MCF 10A (cell line): ENCODE measurements around the gene GPS1. TPM values are rescaled to one million over a fixed set of nuclear protein-coding genes. Genes with fewer than 3 reads are reported as not detected.

Experiments used
- BruUV-seq: library from RNA; stranded (reverse); fragments of 400-500 nt; replicated peaks from 2 replicates; lab custom pipeline; 2021; lab: Mats Ljungman, UMichigan
- CTCF ChIA-PET: fragments of 300-600 bp; sonication (Branson Sonifier 250); formaldehyde crosslinking; extraction: SDS; loops from one replicate; lab custom pipeline; 2021; ENCODE audit warnings: antibody characterized with exemption, inconsistent platforms; lab: Yijun Ruan, JAX
- POLR2A ChIA-PET: fragments of 300-600, 350-650 bp; sonication (Branson Sonifier 250); formaldehyde crosslinking; extraction: SDS; loops from one replicate; lab custom pipeline; 2020; ENCODE audit warnings: antibody characterized with exemption, inconsistent platforms; lab: Yijun Ruan, JAX
- DNase-seq: peaks from one replicate; pipeline ENCODE4 v3.0.0-alpha.2; 2018; ENCODE audit not compliant: unreplicated experiment
- H3K27ac Mint-ChIP-seq: one replicate; pipeline ENCODE4 v1.8.0; 2022; ENCODE audit warnings: mild to moderate bottlenecking, low read depth, mixed read lengths; ENCODE audit not compliant: unreplicated experiment
- H3K27me3 Mint-ChIP-seq: one replicate; pipeline ENCODE4 v1.8.0; 2022; ENCODE audit warnings: mixed read lengths; ENCODE audit not compliant: insufficient read depth, unreplicated experiment
- H3K36me3 Mint-ChIP-seq: one replicate; pipeline ENCODE4 v1.8.0; 2022; ENCODE audit warnings: mild to moderate bottlenecking, moderate library complexity, mixed read lengths; ENCODE audit not compliant: insufficient read depth, unreplicated experiment
- H3K4me1 Mint-ChIP-seq: one replicate; pipeline ENCODE4 v1.8.0; 2022; ENCODE audit warnings: mixed read lengths; ENCODE audit not compliant: insufficient read depth, unreplicated experiment
- H3K4me3 Mint-ChIP-seq: one replicate; pipeline ENCODE4 v1.8.0; 2022; ENCODE audit warnings: mild to moderate bottlenecking, moderate library complexity, mixed read lengths; ENCODE audit not compliant: unreplicated experiment
- H3K9me3 Mint-ChIP-seq: one replicate; pipeline ENCODE4 v1.8.0; 2022; ENCODE audit warnings: mixed read lengths; ENCODE audit not compliant: unreplicated experiment
- intact Hi-C: fragments of 100-400 bp; cut with micrococcal nuclease; formaldehyde crosslinking; loops from 2 replicates; pipeline ENCODE4 v1.14.1; 2022
- total RNA-seq: library from RNA; stranded (reverse); gene quantifications from 2 replicates; pipeline ENCODE4 v1.2.3, GENCODE V29; 2022
- TF ChIP-seq, protein P1 (sequence below): fragments of 200-600 bp; IDR thresholded peaks from one replicate; pipeline ENCODE4 v1.8.0; 2022; ENCODE audit warnings: antibody characterized with exemption, mild to moderate bottlenecking; ENCODE audit not compliant: unreplicated experiment

The GPS1 gene
- total RNA-seq, 1 experiment from 2014 or later: 100 TPM

DNA sequence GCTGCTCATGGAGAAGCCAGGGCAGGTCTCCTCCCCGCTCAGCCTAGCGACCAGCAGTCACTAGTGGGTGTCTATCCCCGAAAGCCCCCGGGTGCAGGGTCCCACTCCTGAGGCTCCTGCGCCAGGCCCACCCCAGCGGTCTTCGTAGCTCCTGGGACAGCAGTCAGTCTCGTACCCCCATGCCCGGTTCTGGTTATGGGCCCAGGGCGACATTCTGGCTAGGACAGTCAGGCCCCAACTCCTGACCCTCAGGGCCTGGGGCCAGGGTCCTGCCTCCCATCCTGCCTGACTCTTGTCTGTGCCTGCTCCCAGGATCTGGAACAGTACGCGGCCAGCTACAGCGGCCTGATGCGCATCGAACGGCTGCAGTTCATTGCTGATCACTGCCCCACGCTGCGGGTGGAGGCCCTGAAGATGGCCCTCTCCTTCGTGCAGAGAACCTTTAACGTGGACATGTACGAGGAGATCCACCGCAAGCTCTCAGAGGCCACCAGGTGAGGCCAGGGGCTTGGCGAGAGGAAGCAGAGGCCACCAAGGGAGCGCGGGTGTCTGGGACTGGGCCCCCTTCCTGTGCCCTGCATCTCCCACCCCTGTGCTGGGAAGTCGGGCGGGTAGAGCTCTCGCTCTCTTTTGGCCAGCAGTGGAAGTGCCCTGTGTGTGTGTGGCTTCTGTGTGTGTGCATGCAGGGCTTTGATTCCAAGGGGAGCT, 2.0 kb downstream of the GPS1 start:
- no peak overlapping the region for H3K27ac Mint-ChIP-seq
- POLR2A ChIA-PET: interaction anchor here (0.6 to 2.2 kb wide), 7 partner anchors 10 to 342 kb away, joined by 3 to 9 read pairs (median 4); partner anchors contain the start of genes DCXR and DUS1L
- H3K36me3 Mint-ChIP-seq: peaks cover 35% of the 10 kb centered on the region
- no TSS peak for BruUV-seq
- H3K27me3 Mint-ChIP-seq: no peaks in the 10 kb centered on the region
- intact Hi-C loops: no loop called here
- no peaks in the 10 kb centered on the region for H3K9me3 Mint-ChIP-seq
- CTCF ChIA-PET: interaction anchor here (0.5 to 1.2 kb wide), 3 partner anchors 19 to 151 kb away, joined by 3 read pairs; no protein-coding TSS in a partner anchor
- H3K4me3 Mint-ChIP-seq: peak overlapping the region; percentile 75
- TF ChIP-seq, protein P1, sequence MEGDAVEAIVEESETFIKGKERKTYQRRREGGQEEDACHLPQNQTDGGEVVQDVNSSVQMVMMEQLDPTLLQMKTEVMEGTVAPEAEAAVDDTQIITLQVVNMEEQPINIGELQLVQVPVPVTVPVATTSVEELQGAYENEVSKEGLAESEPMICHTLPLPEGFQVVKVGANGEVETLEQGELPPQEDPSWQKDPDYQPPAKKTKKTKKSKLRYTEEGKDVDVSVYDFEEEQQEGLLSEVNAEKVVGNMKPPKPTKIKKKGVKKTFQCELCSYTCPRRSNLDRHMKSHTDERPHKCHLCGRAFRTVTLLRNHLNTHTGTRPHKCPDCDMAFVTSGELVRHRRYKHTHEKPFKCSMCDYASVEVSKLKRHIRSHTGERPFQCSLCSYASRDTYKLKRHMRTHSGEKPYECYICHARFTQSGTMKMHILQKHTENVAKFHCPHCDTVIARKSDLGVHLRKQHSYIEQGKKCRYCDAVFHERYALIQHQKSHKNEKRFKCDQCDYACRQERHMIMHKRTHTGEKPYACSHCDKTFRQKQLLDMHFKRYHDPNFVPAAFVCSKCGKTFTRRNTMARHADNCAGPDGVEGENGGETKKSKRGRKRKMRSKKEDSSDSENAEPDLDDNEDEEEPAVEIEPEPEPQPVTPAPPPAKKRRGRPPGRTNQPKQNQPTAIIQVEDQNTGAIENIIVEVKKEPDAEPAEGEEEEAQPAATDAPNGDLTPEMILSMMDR: no peak
- no peaks in the 10 kb centered on the region for H3K4me1 Mint-ChIP-seq
- DNase-seq: no peak

DNA sequence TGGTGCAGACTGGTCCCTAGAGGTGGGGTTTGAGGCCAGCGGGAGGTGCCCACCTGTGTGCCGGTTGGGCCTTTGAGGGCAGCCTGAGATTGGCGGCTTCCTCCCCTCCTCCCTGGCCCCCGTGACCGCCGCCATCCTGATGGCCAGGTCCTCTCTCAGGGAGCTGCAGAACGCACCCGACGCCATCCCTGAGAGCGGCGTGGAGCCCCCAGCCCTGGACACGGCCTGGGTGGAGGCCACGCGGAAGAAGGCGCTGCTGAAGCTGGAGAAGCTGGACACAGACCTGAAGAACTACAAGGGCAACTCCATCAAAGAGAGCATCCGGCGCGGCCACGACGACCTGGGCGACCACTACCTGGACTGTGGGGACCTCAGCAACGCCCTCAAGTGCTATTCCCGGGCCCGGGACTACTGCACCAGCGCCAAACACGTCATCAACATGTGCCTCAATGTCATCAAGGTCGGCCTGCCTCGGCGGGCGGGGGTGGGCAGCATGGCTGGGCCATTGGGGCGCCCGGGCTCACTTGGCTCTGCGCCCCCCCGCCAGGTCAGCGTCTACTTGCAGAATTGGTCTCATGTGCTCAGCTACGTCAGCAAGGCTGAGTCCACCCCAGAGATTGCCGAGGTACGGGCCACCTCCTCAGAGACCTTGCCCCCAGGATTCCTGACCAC, 2.8 kb downstream of the GPS1 start:
- CTCF ChIA-PET: interaction anchor here (1.2 to 1.3 kb wide), 2 partner anchors 17 to 24 kb away, joined by 3 to 4 read pairs; partner anchors contain the start of gene DCXR
- H3K36me3 Mint-ChIP-seq: peaks cover 35% of the 10 kb centered on the region
- no peak overlapping the region for H3K4me3 Mint-ChIP-seq
- TF ChIP-seq, protein P1: no peak
- no peak for DNase-seq
- H3K4me1 Mint-ChIP-seq: no peaks in the 10 kb centered on the region
- POLR2A ChIA-PET: interaction anchor here (0.6 to 2.2 kb wide), 5 partner anchors 9 to 341 kb away, joined by 3 to 9 read pairs (median 4); partner anchors contain the start of genes DCXR and DUS1L
- intact Hi-C loops: no loop called here
- no TSS peak for BruUV-seq
- H3K9me3 Mint-ChIP-seq: no peaks in the 10 kb centered on the region
- no peak overlapping the region for H3K27ac Mint-ChIP-seq
- H3K27me3 Mint-ChIP-seq: no peaks in the 10 kb centered on the region

DNA sequence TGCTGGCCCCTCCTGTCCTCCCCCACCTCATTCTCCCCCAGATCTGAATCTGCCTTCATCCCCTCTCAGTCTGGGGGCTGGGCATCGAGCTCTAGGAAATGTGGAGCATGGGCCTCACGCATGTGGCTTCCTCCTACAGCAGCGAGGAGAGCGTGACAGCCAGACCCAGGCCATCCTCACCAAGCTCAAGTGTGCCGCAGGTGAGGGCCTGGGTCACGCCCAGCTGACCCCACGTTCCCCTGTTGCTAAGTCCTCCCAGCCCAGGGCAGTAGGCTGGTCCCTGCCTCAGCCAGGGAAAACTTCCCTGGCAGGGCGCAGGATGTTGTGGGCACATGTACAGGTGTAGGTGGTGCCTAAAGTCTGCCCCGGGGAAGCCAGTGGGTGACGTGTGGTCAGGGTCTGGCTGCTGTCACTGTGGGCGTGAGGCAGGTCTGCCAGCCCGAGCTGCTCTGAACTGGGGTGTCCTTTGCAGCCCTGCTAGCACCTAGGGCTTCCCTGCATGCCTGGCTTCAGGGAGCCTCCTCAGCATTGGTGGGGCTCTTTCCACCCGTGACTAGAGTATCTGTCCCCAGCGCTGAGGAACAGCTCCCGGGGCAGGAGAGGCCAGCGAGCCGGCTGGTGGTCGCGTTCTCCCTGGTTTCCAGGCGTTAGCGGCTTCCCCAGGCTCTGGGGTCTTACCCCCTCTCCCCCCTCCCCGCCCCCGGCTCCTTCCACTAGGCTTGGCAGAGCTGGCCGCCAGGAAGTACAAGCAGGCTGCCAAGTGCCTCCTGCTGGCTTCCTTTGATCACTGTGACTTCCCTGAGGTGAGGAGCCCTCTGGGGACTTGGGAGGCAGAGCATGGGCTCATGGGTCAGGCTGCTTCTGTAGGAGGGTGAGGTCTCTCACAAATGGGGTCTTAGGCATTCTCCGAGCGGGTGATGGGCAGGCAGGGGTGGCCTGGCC, 3.6 kb downstream of the GPS1 start:
- Mint-ChIP-seq H3K9me3 (no peaks in the 10 kb centered on the region), H3K36me3 (peaks cover 41% of the 10 kb centered on the region), H3K27ac (no peak overlapping the region), H3K4me3 (no peak overlapping the region), H3K4me1 (no peaks in the 10 kb centered on the region), H3K27me3 (no peaks in the 10 kb centered on the region)
- ChIA-PET POLR2A (interaction anchor here (1.6 to 2.2 kb wide), 3 partner anchors 11 to 22 kb away, joined by 4 to 9 read pairs (median 6); partner anchors contain the start of genes DCXR and DUS1L), CTCF (interaction anchor here (0.9 to 1.3 kb wide), 2 partner anchors 18 to 25 kb away, joined by 3 to 4 read pairs; partner anchors contain the start of gene DCXR)
- TF ChIP-seq, protein P1: no peak
- BruUV-seq: no TSS peak
- intact Hi-C loops: no loop called here
- no peak for DNase-seq
